ENCODE results near the gene NPB.
"Not testable (repeated sequence)": the region's sequence is repeated elsewhere in the genome, so short reads cannot be mapped to it uniquely, and the experiment has no call there.

The NPB gene

GRCh38 chr17:81911277-81911961 lies 9.4 kb downstream of the NPB start, which contains the start of gene PCYT2:
TSS of gene PCYT2 (minus strand) at chr17:81911399. CDS start at chr17:81911355, 44 bp downstream.
- in situ Hi-C loops (cut with MboI; ENCODE audit: low sequenced_read_pairs): no loop called here

GRCh38 chr17:81911969-81912368 lies 9.9 kb downstream of the NPB start:
- in situ Hi-C loops (cut with MboI; ENCODE audit: low sequenced_read_pairs): no loop called here

GRCh38 chr17:81912441-81913309 lies 10.6 kb downstream of the NPB start:
- in situ Hi-C loops (cut with MboI; ENCODE audit: low sequenced_read_pairs): no loop called here

GRCh38 chr17:81913394-81914102 lies 11.5 kb downstream of the NPB start:
- in situ Hi-C loops (cut with MboI; ENCODE audit: low sequenced_read_pairs): no loop called here

GRCh38 chr17:81914103-81914850 lies 12.2 kb downstream of the NPB start:
- in situ Hi-C loops (cut with MboI; ENCODE audit: low sequenced_read_pairs): no loop called here

GRCh38 chr17:81915331-81915730 lies 13.3 kb downstream of the NPB start:
- in situ Hi-C loops (cut with MboI; ENCODE audit: low sequenced_read_pairs): no loop called here

- in situ Hi-C loops (cut with MboI; ENCODE audit: low sequenced_read_pairs): no loop called here
These were observed 14.4 kb downstream of the NPB start for GRCh38 chr17:81916234-81917001.

- in situ Hi-C loops (cut with MboI; ENCODE audit: low sequenced_read_pairs): no loop called here
These were observed 15.7 kb downstream of the NPB start, which contains the start of gene SIRT7 for GRCh38 chr17:81917565-81918332. TSS of gene SIRT7 (minus strand) at chr17:81918176. CDS start at chr17:81918131, 45 bp downstream.

GRCh38 chr17:81918333-81918669 lies 16.3 kb downstream of the NPB start:
- in situ Hi-C loops (cut with MboI; ENCODE audit: low sequenced_read_pairs): not testable (repeated sequence)

- in situ Hi-C loops (cut with MboI; ENCODE audit: low sequenced_read_pairs): no loop called here
These were observed 17.0 kb downstream of the NPB start for GRCh38 chr17:81918832-81919545.

- in situ Hi-C loops (cut with MboI; ENCODE audit: low sequenced_read_pairs): no loop called here
These were observed 18.8 kb downstream of the NPB start for GRCh38 chr17:81920612-81921536.

GRCh38 chr17:81921537-81921862 lies 19.5 kb downstream of the NPB start:
- in situ Hi-C loops (cut with MboI; ENCODE audit: low sequenced_read_pairs): no loop called here

GRCh38 chr17:81921996-81922565 lies 20.0 kb downstream of the NPB start:
- in situ Hi-C loops (cut with MboI; ENCODE audit: low sequenced_read_pairs): no loop called here

- in situ Hi-C loops (cut with MboI; ENCODE audit: low sequenced_read_pairs): no loop called here
These were observed 20.7 kb downstream of the NPB start for GRCh38 chr17:81922566-81923301.

- in situ Hi-C loops (cut with MboI; ENCODE audit: low sequenced_read_pairs): no loop called here
These were observed 21.5 kb downstream of the NPB start for GRCh38 chr17:81923302-81924260.

Measured in HL-60/S4 treated with phorbol 12-myristate 13-acetate at 8.2 ng/mL for 4 days and 3 days (cell line).